Activated T-helper 1 cell treated with anti-CD3 and anti-CD28 coated beads, Interleukin-12 subunit alpha, Interleukin-12 subunit beta, Interleukin-2, Interleukin-4 antibody, amounts not matched to agents 30 ng/mL and 10 ng/mL and 1 ng/mL, durations not matched to agents 14 hours and 24 hours and 36 hours (primary cell): ENCODE measurements around the gene TBCD. TPM values are rescaled to one million over a fixed set of nuclear protein-coding genes. Genes with fewer than 3 reads are reported as not detected.

Experiments
- DNase-seq: peaks from one replicate; pipeline ENCODE4 v3.0.0; 2021; ENCODE audit warnings: low spot score
- H3K27ac Mint-ChIP-seq: one replicate; pipeline ENCODE4 v1.8.0; 2021; ENCODE audit warnings: mild to moderate bottlenecking, mixed read lengths
- H3K27me3 Mint-ChIP-seq: one replicate; pipeline ENCODE4 v1.8.0; 2022; ENCODE audit warnings: mild to moderate bottlenecking, moderate library complexity, mixed read lengths; ENCODE audit not compliant: insufficient read depth
- H3K36me3 Mint-ChIP-seq: one replicate; pipeline ENCODE4 v1.8.0; 2021; ENCODE audit warnings: low read depth, mixed read lengths
- H3K4me1 Mint-ChIP-seq: one replicate; pipeline ENCODE4 v1.8.0; 2021; ENCODE audit warnings: low read depth, mixed read lengths
- H3K4me3 Mint-ChIP-seq: one replicate; pipeline ENCODE4 v1.8.0; 2021; ENCODE audit warnings: mild to moderate bottlenecking, moderate library complexity, mixed read lengths
- H3K9me3 Mint-ChIP-seq: one replicate; pipeline ENCODE4 v1.8.0; 2021; ENCODE audit warnings: mixed read lengths
- intact Hi-C: fragments of 100-400 bp; cut with micrococcal nuclease; formaldehyde crosslinking; loops from one replicate; pipeline ENCODE4 v1.15.1; 2024
- total RNA-seq: library from RNA; stranded (reverse); gene quantifications from 2 replicates; pipeline ENCODE4 v1.2.3, GENCODE V29; 2022

The TBCD gene
- total RNA-seq, 1 donor from 2014 or later: 111 TPM

DNA sequence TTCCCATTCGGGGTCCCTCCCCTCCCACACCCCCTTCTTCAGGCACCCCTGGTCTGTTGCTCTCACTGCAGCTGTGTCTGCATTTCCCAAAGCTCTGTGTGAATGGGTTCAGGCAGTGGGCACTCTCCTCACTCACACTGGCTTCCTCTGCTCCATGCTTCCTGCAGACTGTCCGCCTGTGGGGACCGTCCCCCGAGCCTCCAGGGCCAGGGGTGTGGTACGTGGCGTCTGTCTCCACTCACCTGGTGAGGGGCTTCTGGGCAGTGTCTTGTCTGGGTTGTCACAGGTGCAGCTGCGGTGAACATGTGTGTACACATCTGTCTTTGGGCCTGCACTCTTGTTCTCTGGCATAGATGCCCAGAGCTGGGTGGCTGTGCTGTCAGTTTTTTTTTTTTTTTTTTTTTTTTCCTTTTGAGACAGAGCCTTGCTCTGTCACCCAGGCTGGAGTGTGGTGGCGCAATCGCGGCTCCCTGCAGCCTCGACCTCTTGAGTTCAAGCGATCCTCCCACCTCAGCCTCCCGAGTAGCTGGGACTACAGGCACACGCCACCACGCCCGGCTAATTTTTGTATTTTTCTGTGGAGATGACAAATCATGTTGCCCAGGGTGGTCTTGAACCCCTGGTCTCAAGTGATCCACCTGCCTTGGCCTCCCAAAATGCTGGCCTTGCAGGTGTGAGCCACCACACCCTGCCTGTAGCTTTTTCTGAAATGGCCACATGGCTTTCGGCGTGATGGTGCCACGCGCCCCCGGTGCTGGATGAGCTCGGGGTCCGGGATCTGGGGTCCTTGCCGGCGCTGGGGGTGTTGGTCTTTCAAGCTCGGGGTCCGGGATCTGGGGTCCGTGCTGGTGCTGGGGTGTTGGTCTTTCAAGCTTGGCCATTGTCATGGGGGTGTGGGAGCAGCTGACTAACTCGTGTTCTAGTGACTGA lies 144.5 kb downstream of the TBCD start:
- H3K4me1 Mint-ChIP-seq: peaks cover 34% of the 10 kb centered on the region
- peaks cover 26% of the 10 kb centered on the region for H3K36me3 Mint-ChIP-seq
- no peak overlapping the region for H3K4me3 Mint-ChIP-seq
- peaks cover under 1% of the 10 kb centered on the region for H3K27me3 Mint-ChIP-seq
- no peak for DNase-seq
- H3K9me3 Mint-ChIP-seq: no peaks in the 10 kb centered on the region
- intact Hi-C loops: no loop called here
- H3K27ac Mint-ChIP-seq: no peak overlapping the region

- H3K4me3 Mint-ChIP-seq: no peak overlapping the region
- no peaks in the 10 kb centered on the region for H3K9me3 Mint-ChIP-seq
- H3K27me3 Mint-ChIP-seq: no peaks in the 10 kb centered on the region
- no peak overlapping the region for H3K27ac Mint-ChIP-seq
- intact Hi-C loops: no loop called here
- peaks cover 26% of the 10 kb centered on the region for H3K4me1 Mint-ChIP-seq
- DNase-seq: no peak
- peaks cover 22% of the 10 kb centered on the region for H3K36me3 Mint-ChIP-seq
These were observed 145.8 kb downstream of the TBCD start for GRCh38 chr17:82897514-82898249.

DNA sequence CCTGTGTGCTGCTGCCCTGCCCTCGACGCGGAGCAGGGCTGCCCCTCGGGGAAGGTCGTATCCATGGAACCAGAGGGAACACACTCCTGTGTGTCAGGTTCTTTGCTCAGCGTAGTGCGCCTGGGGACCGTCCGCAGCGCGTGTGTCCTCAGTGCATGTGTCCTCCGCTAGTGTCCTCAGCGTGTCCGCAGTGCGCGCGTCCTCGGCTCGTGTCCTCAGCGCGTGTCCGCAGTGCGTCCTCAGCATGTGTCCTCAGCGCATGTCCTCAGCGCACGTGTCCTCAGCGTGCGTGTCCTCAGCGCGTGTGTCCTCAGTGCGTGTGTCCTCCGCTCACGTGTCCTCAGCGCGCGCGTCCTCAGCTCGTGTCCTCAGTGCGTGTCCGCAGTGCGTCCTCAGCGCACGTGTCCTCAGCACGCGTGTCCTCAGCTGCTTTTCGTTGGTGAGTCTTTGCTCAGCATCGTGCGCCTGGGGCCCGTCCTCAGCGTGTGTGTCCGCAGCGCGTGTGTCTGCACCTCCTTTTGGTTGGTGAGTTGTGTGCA lies 147.2 kb downstream of the TBCD start:
- H3K36me3 Mint-ChIP-seq: peaks cover 16% of the 10 kb centered on the region
- no peaks in the 10 kb centered on the region for H3K9me3 Mint-ChIP-seq
- H3K27ac Mint-ChIP-seq: no peak overlapping the region
- DNase-seq: no peak
- H3K27me3 Mint-ChIP-seq: no peaks in the 10 kb centered on the region
- intact Hi-C loops: no loop called here
- H3K4me1 Mint-ChIP-seq: peaks cover 12% of the 10 kb centered on the region
- no peak overlapping the region for H3K4me3 Mint-ChIP-seq

DNA sequence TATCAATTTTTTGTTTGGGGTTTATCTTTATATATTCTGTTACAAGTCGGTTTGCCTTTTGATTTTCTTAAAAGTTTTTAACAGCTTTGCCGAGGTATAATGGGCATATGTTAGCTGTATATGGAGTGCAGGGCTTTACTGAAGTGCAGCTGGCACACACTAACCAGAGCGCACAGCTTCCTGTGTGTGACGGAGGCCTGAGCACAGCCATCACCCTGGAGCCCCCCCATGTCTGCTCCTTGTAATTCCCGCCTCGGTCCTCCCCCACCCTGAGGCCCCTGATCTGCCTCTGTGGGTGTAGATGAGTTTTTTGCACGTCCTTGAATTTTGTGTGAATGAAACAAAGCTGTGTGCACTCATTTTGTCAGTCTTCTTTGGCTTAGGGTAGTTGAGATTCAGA lies 148.1 kb downstream of the TBCD start:
- Mint-ChIP-seq H3K4me3 (no peak overlapping the region), H3K36me3 (peaks cover 17% of the 10 kb centered on the region), H3K4me1 (peaks cover 7% of the 10 kb centered on the region), H3K27me3 (no peaks in the 10 kb centered on the region), H3K27ac (peak overlapping the region; percentile 25), H3K9me3 (no peaks in the 10 kb centered on the region)
- intact Hi-C loops: no loop called here
- DNase-seq: no peak

DNA sequence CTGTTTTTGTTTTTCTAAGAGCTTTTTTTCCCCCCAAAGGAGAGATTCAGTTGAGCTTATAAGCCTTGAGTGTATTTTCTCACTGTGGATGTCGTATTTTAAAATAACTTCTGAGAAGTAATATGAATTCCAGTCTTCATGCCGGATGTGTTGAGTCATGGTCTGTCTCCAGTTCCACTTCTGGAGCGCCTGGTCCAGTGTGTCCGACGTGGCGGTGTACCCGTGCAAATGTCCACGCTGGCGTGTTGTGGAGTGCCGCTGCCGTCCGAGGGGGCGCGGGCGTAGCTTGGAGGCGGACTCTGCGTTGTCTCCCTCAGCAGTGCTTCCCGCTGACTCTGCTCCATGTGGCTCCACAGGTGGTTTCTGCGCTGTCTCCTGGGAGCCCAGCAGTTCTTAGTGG lies 148.9 kb downstream of the TBCD start:
- Mint-ChIP-seq H3K27me3 (no peaks in the 10 kb centered on the region), H3K27ac (no peak overlapping the region), H3K9me3 (no peaks in the 10 kb centered on the region)

GRCh38 chr17:82901356-82901755 lies 149.5 kb downstream of the TBCD start:
- intact Hi-C loops: no loop called here
- DNase-seq: no peak
- Mint-ChIP-seq H3K4me3 (no peak overlapping the region), H3K36me3 (peaks cover 23% of the 10 kb centered on the region), H3K27me3 (no peaks in the 10 kb centered on the region), H3K9me3 (no peaks in the 10 kb centered on the region), H3K27ac (no peak overlapping the region), H3K4me1 (peaks cover 7% of the 10 kb centered on the region)

More for the DNA sequence above, 148.9 kb downstream of the TBCD start:
- intact Hi-C loops: no loop called here
- Mint-ChIP-seq H3K36me3 (peaks cover 17% of the 10 kb centered on the region), H3K4me3 (no peak overlapping the region), H3K4me1 (peaks cover 7% of the 10 kb centered on the region)
- DNase-seq: no peak

DNA sequence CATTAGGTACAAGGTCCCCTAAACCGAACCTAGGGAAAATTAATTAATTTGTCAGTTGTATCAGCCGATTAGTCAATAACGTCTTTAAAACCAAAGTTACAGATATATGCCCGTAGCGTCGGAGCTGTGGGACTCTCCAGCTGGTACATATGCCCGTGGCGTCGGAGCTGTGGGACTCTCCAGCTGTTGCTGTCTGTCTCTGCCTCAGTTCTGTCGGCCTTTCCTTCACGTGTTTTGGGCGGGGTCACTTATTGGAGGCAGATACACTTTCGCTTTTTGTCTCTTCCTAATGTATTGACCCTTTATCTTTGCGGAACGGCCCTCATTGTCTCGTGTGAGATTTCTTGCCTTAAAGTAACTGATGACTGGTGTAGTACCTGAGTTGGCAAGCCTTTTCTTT lies 150.0 kb downstream of the TBCD start:
- Mint-ChIP-seq H3K36me3 (peaks cover 22% of the 10 kb centered on the region), H3K27me3 (no peaks in the 10 kb centered on the region), H3K4me3 (no peak overlapping the region), H3K4me1 (peaks cover 7% of the 10 kb centered on the region), H3K27ac (no peak overlapping the region), H3K9me3 (no peaks in the 10 kb centered on the region)
- intact Hi-C loops: no loop called here
- DNase-seq: no peak

- intact Hi-C loops: no loop called here
- H3K4me3 Mint-ChIP-seq: no peak overlapping the region
- no peaks in the 10 kb centered on the region for H3K9me3 Mint-ChIP-seq
- no peak for DNase-seq
- no peaks in the 10 kb centered on the region for H3K27me3 Mint-ChIP-seq
- no peak overlapping the region for H3K27ac Mint-ChIP-seq
- peaks cover 7% of the 10 kb centered on the region for H3K4me1 Mint-ChIP-seq
- H3K36me3 Mint-ChIP-seq: peaks cover 26% of the 10 kb centered on the region
These were observed 151.4 kb downstream of the TBCD start for GRCh38 chr17:82902972-82903874.

DNA sequence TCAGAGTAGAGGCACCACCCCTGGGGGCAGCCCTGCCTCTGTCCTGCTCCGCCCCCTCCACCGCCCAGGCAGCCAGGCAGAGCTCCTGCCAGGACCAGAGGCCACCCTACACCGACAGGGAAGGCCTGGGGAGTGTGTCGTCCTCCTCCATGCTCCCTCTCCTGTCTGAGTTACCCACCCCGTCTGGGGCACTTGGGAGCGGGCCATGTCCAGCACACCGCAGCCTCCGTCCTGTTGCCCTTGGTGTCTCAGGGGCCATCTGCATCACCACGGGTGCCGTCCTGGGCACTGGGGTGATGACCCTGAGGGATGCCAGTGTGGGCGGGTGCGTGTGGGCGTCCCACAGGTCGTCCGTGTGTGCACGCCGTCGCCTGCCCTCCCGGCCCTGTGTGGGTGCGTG lies 153.3 kb downstream of the TBCD start:
- no peak overlapping the region for H3K4me3 Mint-ChIP-seq
- no peak overlapping the region for H3K27ac Mint-ChIP-seq
- H3K4me1 Mint-ChIP-seq: peaks cover 11% of the 10 kb centered on the region
- no peaks in the 10 kb centered on the region for H3K9me3 Mint-ChIP-seq
- DNase-seq: no peak
- no peaks in the 10 kb centered on the region for H3K27me3 Mint-ChIP-seq
- H3K36me3 Mint-ChIP-seq: peaks cover 27% of the 10 kb centered on the region
- intact Hi-C loops: no loop called here

- no peaks in the 10 kb centered on the region for H3K27me3 Mint-ChIP-seq
- H3K4me1 Mint-ChIP-seq: peaks cover 11% of the 10 kb centered on the region
- H3K27ac Mint-ChIP-seq: no peak overlapping the region
- intact Hi-C loops: no loop called here
- H3K36me3 Mint-ChIP-seq: peaks cover 29% of the 10 kb centered on the region
- DNase-seq: no peak
- H3K4me3 Mint-ChIP-seq: no peak overlapping the region
- no peaks in the 10 kb centered on the region for H3K9me3 Mint-ChIP-seq
These were observed 156.1 kb downstream of the TBCD start for GRCh38 chr17:82907797-82908542.

DNA sequence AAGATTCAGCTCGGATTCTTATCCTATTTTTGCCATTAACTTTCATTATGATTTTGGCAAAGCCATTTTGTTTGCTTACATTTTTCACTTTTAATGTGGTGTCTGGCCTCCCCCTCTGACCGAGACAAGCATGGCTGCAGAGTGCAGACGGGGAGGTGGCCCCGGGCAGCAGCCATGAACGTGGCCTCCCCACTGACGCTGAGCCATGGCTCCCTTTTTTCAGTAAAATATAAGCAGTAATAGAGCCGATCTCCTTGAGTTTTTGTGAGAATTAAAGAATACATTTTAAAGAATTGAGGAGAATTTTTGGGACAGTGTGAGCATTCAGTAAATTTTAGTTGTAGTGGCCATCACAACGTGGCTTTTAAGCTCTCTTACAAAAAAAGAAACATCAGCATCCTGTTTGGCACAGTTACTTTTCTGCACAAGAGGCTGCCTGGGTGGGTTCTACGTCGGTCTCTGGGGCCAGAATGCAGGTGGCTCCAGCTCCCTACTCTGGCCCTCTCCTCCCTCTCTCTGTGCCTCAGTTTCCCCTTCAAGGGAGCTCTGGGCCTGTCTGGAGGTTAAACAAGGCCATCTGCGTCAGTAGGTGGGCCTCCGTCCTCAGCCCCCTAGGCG lies 156.8 kb downstream of the TBCD start:
- H3K9me3 Mint-ChIP-seq: no peaks in the 10 kb centered on the region
- H3K4me1 Mint-ChIP-seq: peaks cover 11% of the 10 kb centered on the region

More for the DNA sequence above, 156.8 kb downstream of the TBCD start:
- no peak for DNase-seq
- Mint-ChIP-seq H3K36me3 (peaks cover 29% of the 10 kb centered on the region), H3K4me3 (no peak overlapping the region), H3K27me3 (no peaks in the 10 kb centered on the region), H3K27ac (no peak overlapping the region)
- intact Hi-C loops: no loop called here
